ENCODE measurements around the gene HDAC4.

DNA sequence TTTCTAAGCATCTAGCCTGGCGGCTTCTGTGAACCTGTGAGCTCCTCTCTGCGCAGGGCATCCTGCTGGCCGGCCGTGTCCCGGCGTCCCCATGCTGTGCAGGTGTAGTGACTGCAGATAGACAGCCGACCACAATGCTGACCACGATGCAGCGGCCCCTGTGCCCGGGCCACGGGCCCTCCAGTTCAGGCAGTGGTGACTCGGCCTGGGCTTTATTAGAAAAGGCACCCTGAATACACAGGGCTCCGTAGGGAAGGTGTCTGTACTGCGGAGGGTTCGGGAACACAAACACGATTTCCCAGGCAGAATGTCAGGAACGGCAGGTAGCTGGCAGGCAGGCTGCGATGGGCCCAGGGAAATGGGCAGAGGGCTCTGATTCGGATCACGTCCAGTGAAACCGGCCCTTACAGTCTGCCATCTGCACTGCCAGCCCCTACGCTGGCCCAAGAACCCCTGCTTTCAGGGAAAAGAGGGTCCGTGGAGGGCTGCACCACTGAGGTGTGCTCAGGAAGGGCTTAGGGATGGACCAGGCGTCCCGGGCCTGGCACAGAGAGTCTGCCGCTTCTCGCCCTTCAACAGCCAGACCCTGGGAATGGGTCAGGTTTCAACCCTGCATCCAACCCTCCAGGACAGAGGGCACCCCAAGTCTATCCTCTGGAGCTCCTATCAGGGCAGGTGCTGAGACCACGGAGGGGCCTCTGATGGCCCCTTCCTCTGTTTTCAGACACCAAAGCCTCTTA lies 196.5 kb downstream of the HDAC4 start:
- TF ChIP-seq BHLHE40 (IDR thresholded peaks at IDR 0.05; ENCODE audit: borderline replicate concordance): no peak
- TF ChIP-seq ELF4 (IDR thresholded peaks at IDR 0.05): no peak
- TF ChIP-seq FOXM1 (IDR thresholded peaks at IDR 0.05; ENCODE audit: borderline replicate concordance): no peak
- no peak for TF ChIP-seq FOXK2 (IDR thresholded peaks at IDR 0.05)
- TF ChIP-seq LEF1 (IDR thresholded peaks at IDR 0.05; ENCODE audit: borderline replicate concordance): no peak

Data from HEK293T (cell line).